CD4-positive, alpha-beta T cell treated with Interleukin-6 for 4 hours (primary cell): ENCODE data around the gene DPM1.

Source experiments
- DNase-seq: peaks from one replicate; pipeline ENCODE4 v3.0.0-alpha.2; 2020; ENCODE audit warnings: mixed read lengths

The DPM1 gene

GRCh38 chr20:50929299-50930138 is 28.8 kb downstream of the DPM1 start:
- peak; percentile 93 for DNase-seq

- no peak for DNase-seq
Observed at GRCh38 chr20:50928469-50928868, 29.9 kb downstream of the DPM1 start.

GRCh38 chr20:50926530-50926929 is 31.8 kb downstream of the DPM1 start:
- no peak for DNase-seq

GRCh38 chr20:50924261-50924920 is 33.9 kb downstream of the DPM1 start:
- DNase-seq = no peak

- DNase-seq = no peak
Observed at GRCh38 chr20:50921803-50922501, 36.4 kb downstream of the DPM1 start.

GRCh38 chr20:50920997-50921396 is 37.3 kb downstream of the DPM1 start:
- no peak for DNase-seq

GRCh38 chr20:50919567-50919966 is 38.8 kb downstream of the DPM1 start:
- DNase-seq = no peak

GRCh38 chr20:50918403-50918802 is 39.9 kb downstream of the DPM1 start:
- DNase-seq = no peak

- DNase-seq = no peak
Observed at GRCh38 chr20:50916934-50917333, 41.4 kb downstream of the DPM1 start.

GRCh38 chr20:50916257-50916656 is 42.1 kb downstream of the DPM1 start:
- DNase-seq = no peak

- DNase-seq = no peak
Observed at GRCh38 chr20:50915424-50915823, 42.9 kb downstream of the DPM1 start.

GRCh38 chr20:50913690-50914375 is 44.5 kb downstream of the DPM1 start:
- DNase-seq = peak; percentile 17

GRCh38 chr20:50911716-50912115 is 46.6 kb downstream of the DPM1 start:
- no peak for DNase-seq

- no peak for DNase-seq
Observed at GRCh38 chr20:50911030-50911429, 47.3 kb downstream of the DPM1 start.

- no peak for DNase-seq
Observed at GRCh38 chr20:50909413-50909812, 48.9 kb downstream of the DPM1 start.

GRCh38 chr20:50904067-50904570 is 54.2 kb downstream of the DPM1 start:
- DNase-seq = no peak

- DNase-seq = no peak
Observed at GRCh38 chr20:50903353-50904051, 54.8 kb downstream of the DPM1 start.

GRCh38 chr20:50901301-50901700 is 57.0 kb downstream of the DPM1 start:
- DNase-seq = no peak

- DNase-seq = no peak
Observed at GRCh38 chr20:50900261-50900660, 58.1 kb downstream of the DPM1 start.

- no peak for DNase-seq
Observed at GRCh38 chr20:50898475-50898874, 59.9 kb downstream of the DPM1 start.

GRCh38 chr20:50895111-50895830 is 63.1 kb downstream of the DPM1 start:
- no peak for DNase-seq

GRCh38 chr20:50893620-50894019 is 64.7 kb downstream of the DPM1 start:
- no peak for DNase-seq
